H9 (cell line): Measurements from ENCODE around the gene ZNF626. TPM values are rescaled to one million over a fixed set of nuclear protein-coding genes. Genes with fewer than 3 reads are reported as not detected.
"Not testable (repeated sequence)": the region's sequence is repeated elsewhere in the genome, so short reads cannot be mapped to it uniquely, and the experiment has no call there.

Source experiments
- DNase-seq: peaks from one replicate; pipeline ENCODE4 v3.0.0-alpha.2; 2017
- H2AFZ ChIP-seq: one replicate; pipeline ENCODE4 v1.6.1; 2013; ENCODE audit warnings: mild to moderate bottlenecking, low read length, control low read depth, moderate library complexity
- H2AK5ac ChIP-seq: 2 replicates; pipeline ENCODE4 v1.6.1; 2013; ENCODE audit warnings: low read length, control low read depth, mixed read lengths; ENCODE audit not compliant: insufficient read length
- H2BK120ac ChIP-seq: one replicate; pipeline ENCODE4 v1.6.1; 2013; ENCODE audit warnings: low read depth, mild to moderate bottlenecking, low read length, control low read depth, inconsistent platforms; ENCODE audit not compliant: poor library complexity, severe bottlenecking
- H2BK12ac ChIP-seq: 2 replicates; pipeline ENCODE4 v1.6.1; 2013; ENCODE audit warnings: low read length, control low read depth, mixed read lengths, low read depth; ENCODE audit not compliant: insufficient read length
- H2BK15ac ChIP-seq: 2 replicates; pipeline ENCODE4 v1.6.1; 2013; ENCODE audit warnings: low read depth, low read length, control low read depth
- H2BK20ac ChIP-seq: one replicate; pipeline ENCODE4 v1.6.1; 2013; ENCODE audit warnings: low read depth, mild to moderate bottlenecking, low read length, control low read depth, inconsistent platforms; ENCODE audit not compliant: poor library complexity, severe bottlenecking
- H2BK5ac ChIP-seq: 2 replicates; pipeline ENCODE4 v1.6.1; 2013; ENCODE audit warnings: low read length, control low read depth, mixed read lengths; ENCODE audit not compliant: insufficient read length
- H3K14ac ChIP-seq: 2 replicates; pipeline ENCODE4 v1.6.1; 2013; ENCODE audit warnings: low read length, control low read depth; ENCODE audit not compliant: insufficient read depth
- H3K18ac ChIP-seq: 2 replicates; pipeline ENCODE4 v1.6.1; 2013; ENCODE audit warnings: low read depth, mild to moderate bottlenecking, mixed read lengths, low read length, control low read depth; ENCODE audit not compliant: insufficient read length
- H3K23ac ChIP-seq: 2 replicates; pipeline ENCODE4 v1.6.1; 2013; ENCODE audit warnings: low read length, control low read depth, mixed read lengths, low read depth; ENCODE audit not compliant: insufficient read length
- H3K23me2 ChIP-seq: 2 replicates; pipeline ENCODE4 v1.6.1; 2013; ENCODE audit warnings: low read depth, mild to moderate bottlenecking, mixed read lengths, low read length, control low read depth; ENCODE audit not compliant: insufficient read length, poor library complexity, severe bottlenecking
- H3K27ac ChIP-seq: 2 replicates; pipeline ENCODE4 v1.5.1; 2013; ENCODE audit warnings: low read length, control low read depth, mixed read lengths, low read depth; ENCODE audit not compliant: insufficient read length
- H3K27me3 ChIP-seq: 2 replicates; pipeline ENCODE4 v1.6.1; 2013; ENCODE audit warnings: low read length, control low read depth, inconsistent platforms; ENCODE audit not compliant: insufficient read depth
- H3K4ac ChIP-seq: 2 replicates; pipeline ENCODE4 v1.6.1; 2013; ENCODE audit warnings: low read depth, mild to moderate bottlenecking, control low read depth, inconsistent platforms, low read length, moderate library complexity
- H3K4me1 ChIP-seq: 2 replicates; pipeline ENCODE4 v1.6.1; 2013; ENCODE audit warnings: low read length, control low read depth, inconsistent platforms; ENCODE audit not compliant: insufficient read depth
- H3K4me2 ChIP-seq: 2 replicates; pipeline ENCODE4 v1.6.1; 2013; ENCODE audit warnings: low read length, control low read depth, mixed read lengths; ENCODE audit not compliant: insufficient read length, insufficient read depth
- H3K56ac ChIP-seq: 2 replicates; pipeline ENCODE4 v1.6.1; 2013; ENCODE audit warnings: low read depth, mild to moderate bottlenecking, mixed read lengths, low read length, control low read depth; ENCODE audit not compliant: insufficient read length
- H3K79me1 ChIP-seq: 2 replicates; pipeline ENCODE4 v1.6.1; 2013; ENCODE audit warnings: low read depth, mild to moderate bottlenecking, moderate library complexity, low read length, control low read depth, inconsistent platforms; ENCODE audit not compliant: insufficient read depth, poor library complexity, severe bottlenecking
- H3K79me2 ChIP-seq: 2 replicates; pipeline ENCODE4 v1.6.1; 2013; ENCODE audit warnings: low read length, control low read depth, inconsistent platforms; ENCODE audit not compliant: insufficient read depth
- H3K9ac ChIP-seq: 2 replicates; pipeline ENCODE4 v1.6.1; 2013; ENCODE audit warnings: low read length, control low read depth, mixed read lengths; ENCODE audit not compliant: insufficient read length; ENCODE audit errors: extremely low read depth
- H3K9me3 ChIP-seq: one replicate; pipeline ENCODE4 v1.6.1; 2013; ENCODE audit warnings: low read depth, low read length, inconsistent platforms; ENCODE audit not compliant: control insufficient read depth
- H3T11ph ChIP-seq: one replicate; pipeline ENCODE4 v1.6.1; 2013; ENCODE audit warnings: mild to moderate bottlenecking, low read length, control low read depth, inconsistent platforms
- H4K20me1 ChIP-seq: one replicate; pipeline ENCODE4 v1.6.1; 2013; ENCODE audit not compliant: control insufficient read depth, insufficient read length, insufficient read depth
- H4K5ac ChIP-seq: 2 replicates; pipeline ENCODE4 v1.6.1; 2013; ENCODE audit warnings: low read depth, mild to moderate bottlenecking, mixed read lengths, low read length, control low read depth; ENCODE audit not compliant: insufficient read length
- H4K8ac ChIP-seq: replicated peaks from 2 replicates; pipeline ENCODE4 v1.6.1; 2013; ENCODE audit warnings: low read length, control low read depth, mixed read lengths, low read depth; ENCODE audit not compliant: insufficient read length
- H4K91ac ChIP-seq: 2 replicates; pipeline ENCODE4 v1.6.1; 2013; ENCODE audit warnings: low read depth, mild to moderate bottlenecking, moderate library complexity, mixed read lengths, low read length, control low read depth; ENCODE audit not compliant: insufficient read length
- H3K27ac Mint-ChIP-seq, 3 experiments: 2 replicates in 2 of 3; 3 replicates in 1 of 3; pipeline ENCODE4 v1.8.0; 2020 to 2021; ENCODE audit warnings: mixed read lengths in 3 of 3, mild to moderate bottlenecking in 1 of 3, moderate library complexity in 1 of 3
- H3K27me3 Mint-ChIP-seq: 2 replicates; pipeline ENCODE4 v1.8.0; 2021; ENCODE audit warnings: low read depth, mild to moderate bottlenecking, moderate library complexity, mixed read lengths
- H3K36me3 Mint-ChIP-seq, 3 experiments: 2 replicates in 2 of 3; 3 replicates in 1 of 3; pipeline ENCODE4 v1.8.0; 2020 to 2021; ENCODE audit warnings: low read depth in 3 of 3, mixed read lengths in 3 of 3; ENCODE audit not compliant: insufficient read depth in 1 of 3
- H3K4me1 Mint-ChIP-seq, 2 experiments: 2 replicates each; pipeline ENCODE4 v1.8.0; 2020; ENCODE audit warnings: mixed read lengths in 2 of 2
- H3K4me3 Mint-ChIP-seq, 2 experiments: 2 replicates in 1 of 2; 3 replicates in 1 of 2; pipeline ENCODE4 v1.8.0; 2020 to 2021; ENCODE audit warnings: mild to moderate bottlenecking in 2 of 2, mixed read lengths in 2 of 2, moderate library complexity in 1 of 2
- H3K9me3 Mint-ChIP-seq, 2 experiments: 2 replicates in 1 of 2; 3 replicates in 1 of 2; pipeline ENCODE4 v1.8.0; 2020; ENCODE audit warnings: mild to moderate bottlenecking in 2 of 2, mixed read lengths in 2 of 2, moderate library complexity in 1 of 2
- CTCF ChIP-seq: fragments of 200-600 bp; sonication (generic); conservative IDR thresholded peaks from 3 replicates; pipeline ENCODE4 v1.8.0; 2021; ENCODE audit warnings: antibody characterized with exemption, mild to moderate bottlenecking
- WGBS: extraction: QIAGEN DNeasy Blood & Tissue Kit; methylation state at CpG from one replicate; pipeline ENCODE4 v1.1.7; 2013; ENCODE audit warnings: missing lambda C conversion rate, low lambda C conversion rate, mixed read lengths; ENCODE audit not compliant: insufficient read length; ENCODE audit errors: extremely low coverage; 5-methylcytosine and 5-hydroxymethylcytosine counted together
- total RNA-seq: library from RNA; stranded (reverse); gene quantifications from 2 replicates; pipeline ENCODE4 v1.2.1, GENCODE V29; 2021

ZNF626 gene
- total RNA-seq, 1 experiment from 2014 or later: 18.3 TPM

- Histone ChIP-seq H3K4me2 (no peak overlapping the region), H2BK120ac (no peak overlapping the region), H4K8ac (no peak overlapping the region), H3K23me2 (peaks cover 4% of the 10 kb centered on the region), H4K5ac (no peak overlapping the region), H3K23ac (no peak overlapping the region), H3K14ac (peak overlapping the region; percentile 34; the same call in 1 of the 2 replicates), H2AK5ac (no peak overlapping the region), H3K9ac (no peak overlapping the region), H3K9me3 (no peaks in the 10 kb centered on the region), H3K79me1 (no peaks in the 10 kb centered on the region), H3K79me2 (peaks cover 8% of the 10 kb centered on the region; the same call in 1 of the 2 replicates), H3K4me1 (no peaks in the 10 kb centered on the region), H3K27ac (no peak overlapping the region), H4K91ac (no peak overlapping the region), H3K4ac (no peak overlapping the region), H3K56ac (no peak overlapping the region), H2BK12ac (no peak overlapping the region), H4K20me1 (no peaks in the 10 kb centered on the region), H2AFZ (no peak overlapping the region), H2BK15ac (no peak overlapping the region), H3K18ac (no peak overlapping the region), H3T11ph (no peak overlapping the region), H2BK5ac (no peak overlapping the region), H2BK20ac (no peak overlapping the region), H3K27me3 (no peaks in the 10 kb centered on the region)
- Mint-ChIP-seq H3K36me3 (peaks cover 0 to 4% (median 0%) of the 10 kb centered on the region in 3 experiments; a peak in 2 of 7 replicates), H3K4me3 (no peak overlapping the region), H3K27ac (no peak overlapping the region), H3K4me1 (peaks cover 7 to 19% of the 10 kb centered on the region in 2 experiments; a peak in 3 of 4 replicates), H3K27me3 (no peaks in the 10 kb centered on the region), H3K9me3 (peaks cover 3 to 5% of the 10 kb centered on the region in 2 experiments; a peak in 4 of 5 replicates)
- TF ChIP-seq CTCF: no peak
- DNase-seq: peak; percentile 68
- no CpG with 5 or more reads among the region's 22 CpGs for WGBS
These were observed 3.8 kb upstream of the ZNF626 start for GRCh38 chr19:20664901-20665781.

- not testable (repeated sequence) for H2BK5ac ChIP-seq, H3K23ac ChIP-seq, H3K9ac ChIP-seq, H3K9me3 Mint-ChIP-seq, H3K4me3 Mint-ChIP-seq, H2AK5ac ChIP-seq, H3K27me3 ChIP-seq, H3K9me3 ChIP-seq, H4K20me1 ChIP-seq, H3K79me1 ChIP-seq, DNase-seq, H3T11ph ChIP-seq, H3K27ac Mint-ChIP-seq, H3K56ac ChIP-seq, H4K91ac ChIP-seq, H3K14ac ChIP-seq, H2BK20ac ChIP-seq, H3K27ac ChIP-seq, H3K36me3 Mint-ChIP-seq, H2BK120ac ChIP-seq, H3K27me3 Mint-ChIP-seq, H3K4me2 ChIP-seq, H3K18ac ChIP-seq, H3K4me1 ChIP-seq, H2AFZ ChIP-seq, H2BK15ac ChIP-seq, H3K23me2 ChIP-seq, H2BK12ac ChIP-seq, H4K5ac ChIP-seq, H3K4ac ChIP-seq, H4K8ac ChIP-seq
- H3K4me1 Mint-ChIP-seq: peaks cover 11 to 24% of the 10 kb centered on the region in 2 experiments; a peak in 3 of 4 replicates
- H3K79me2 ChIP-seq: peaks cover 14% of the 10 kb centered on the region; the same call in 1 of the 2 replicates
- WGBS: no CpG with 5 or more reads among the region's 10 CpGs
These were observed 3.1 kb upstream of the ZNF626 start for GRCh38 chr19:20664475-20664874.
